ENCODE measurements around the gene ZFPM1.

Gene ZFPM1

DNA sequence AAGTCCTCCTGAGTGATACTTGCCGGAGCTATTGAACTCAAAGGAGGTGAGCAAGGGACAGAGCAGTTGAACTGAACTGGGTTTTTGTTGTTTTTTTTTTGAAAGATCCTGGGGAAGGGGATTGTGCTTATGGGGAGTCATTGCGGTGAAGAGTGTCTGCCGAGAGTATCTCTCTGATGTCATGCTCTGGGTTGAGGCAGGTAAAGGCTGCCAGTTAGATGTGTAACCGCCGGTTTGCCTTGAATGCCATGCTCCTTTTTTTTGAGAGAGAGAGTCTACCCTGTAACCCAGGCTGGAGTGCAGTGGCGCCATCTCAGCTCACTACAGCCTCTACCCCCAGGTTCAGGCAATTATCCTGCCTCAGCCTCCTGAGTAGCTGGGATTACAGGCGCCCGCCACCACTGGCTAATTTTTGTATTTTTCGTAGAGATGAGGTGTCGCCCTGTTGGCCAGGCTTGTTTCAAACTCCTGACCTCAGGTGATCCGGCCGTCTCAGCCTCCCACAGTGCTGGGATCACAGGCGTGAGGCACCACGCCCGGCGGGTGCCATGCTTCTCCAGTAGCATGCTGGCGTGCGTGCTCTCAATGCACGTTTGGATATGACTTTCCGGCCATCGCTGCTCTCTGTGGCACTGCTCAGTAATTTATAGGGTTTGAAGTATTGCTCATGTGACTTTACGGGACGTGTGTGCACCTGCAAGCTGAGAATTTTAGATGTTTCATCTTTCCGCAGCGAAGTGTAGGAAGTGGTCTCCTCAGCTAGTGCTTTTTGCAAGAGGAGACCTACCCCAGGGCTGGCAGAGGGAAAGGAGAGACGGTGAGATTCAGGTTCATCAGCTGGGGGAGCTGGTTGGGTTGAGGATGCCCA, 125.6 kb downstream of the ZFPM1 start:
- DNase-seq = no peak

DNA sequence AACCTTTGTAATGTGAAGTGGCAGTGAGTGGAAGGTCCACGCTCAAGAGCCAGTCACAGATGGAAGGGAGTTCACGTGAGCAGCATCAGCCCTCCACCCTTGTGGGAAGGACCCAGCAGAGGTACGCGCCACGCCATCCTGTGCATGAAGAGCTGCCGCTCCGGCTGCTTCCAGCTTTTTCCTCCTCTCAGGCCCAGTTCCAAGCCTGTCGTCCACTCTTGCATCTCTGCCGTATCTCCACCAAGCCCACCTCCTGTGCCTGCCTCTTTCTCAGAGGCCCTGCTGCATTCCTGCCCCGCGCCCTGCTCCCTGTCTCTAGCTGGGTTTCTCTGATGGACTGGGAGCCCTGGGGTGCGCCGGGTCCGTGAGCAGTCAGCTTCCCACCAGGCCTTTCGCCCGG, 127.3 kb downstream of the ZFPM1 start:
- DNase-seq = no peak

DNA sequence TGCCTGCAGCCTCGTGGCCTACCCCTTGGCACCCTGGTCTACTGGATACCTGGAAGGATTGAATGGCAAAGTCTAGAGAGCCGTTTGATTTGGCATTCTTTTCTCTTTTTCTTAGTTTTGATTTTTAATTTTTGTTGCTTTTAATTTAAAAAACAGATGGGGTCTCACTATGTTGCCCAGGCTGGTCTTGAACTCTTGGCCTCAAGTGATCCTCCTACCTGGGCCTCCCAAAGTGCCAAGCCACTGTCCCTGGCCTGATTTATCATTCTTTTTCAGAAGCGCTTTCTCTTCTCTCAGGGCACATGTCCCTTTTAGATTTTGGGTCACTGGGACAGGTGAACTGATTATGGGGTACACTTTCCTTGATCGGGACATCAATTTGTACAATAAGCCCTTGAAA, 128.0 kb downstream of the ZFPM1 start:
- no peak for DNase-seq

DNA sequence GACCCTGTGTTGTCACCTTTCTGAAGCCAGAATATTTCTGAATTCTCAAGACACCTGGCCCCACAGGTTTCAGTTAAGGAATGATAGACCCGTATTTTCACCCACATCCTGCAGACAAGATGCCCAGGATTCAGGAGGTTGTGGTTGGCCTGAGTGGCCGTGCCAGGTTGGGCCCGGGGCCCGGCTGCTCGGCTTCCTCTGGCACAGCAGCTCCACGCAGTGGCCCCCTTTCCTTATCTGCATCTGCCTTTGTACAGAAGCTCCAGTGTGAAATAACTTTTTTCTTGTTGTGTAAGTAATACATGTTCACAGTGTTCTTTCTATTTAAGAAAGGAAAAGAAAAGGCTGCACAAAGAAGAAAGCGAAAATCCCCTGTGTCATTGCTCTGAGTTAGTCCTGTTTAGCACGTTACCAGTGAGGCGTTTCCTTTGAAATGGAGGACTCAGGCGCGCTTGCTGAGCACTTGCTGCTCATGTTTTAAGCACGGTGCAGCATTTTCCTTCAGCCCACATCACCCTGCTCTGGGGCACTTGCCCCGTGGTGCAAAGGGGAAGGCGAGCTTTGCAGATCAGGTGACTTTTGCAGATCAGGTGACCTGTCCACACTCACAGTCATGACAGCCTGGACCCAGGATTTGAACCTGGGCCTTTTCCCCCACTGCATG, 130.0 kb downstream of the ZFPM1 start:
- no peak for DNase-seq

DNA sequence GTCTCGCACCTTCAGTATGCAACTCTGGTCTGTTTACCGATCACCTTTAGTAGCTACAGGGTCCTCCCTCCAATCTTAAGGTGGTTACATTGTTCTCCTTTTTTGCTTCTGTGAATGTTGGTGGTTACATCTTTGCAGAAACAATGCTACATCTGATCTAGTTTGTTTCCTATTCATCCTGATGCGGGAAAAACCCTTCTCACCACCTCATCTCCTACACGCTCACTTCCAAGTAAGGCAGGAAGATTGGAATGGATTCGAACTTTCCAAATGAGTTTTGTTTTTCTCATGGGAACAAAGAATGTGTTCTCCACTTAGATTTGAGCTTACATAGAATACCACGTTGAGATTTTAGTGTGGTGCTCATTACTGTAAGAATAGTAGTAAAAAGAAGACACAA, 131.6 kb downstream of the ZFPM1 start:
- no peak for DNase-seq

DNA sequence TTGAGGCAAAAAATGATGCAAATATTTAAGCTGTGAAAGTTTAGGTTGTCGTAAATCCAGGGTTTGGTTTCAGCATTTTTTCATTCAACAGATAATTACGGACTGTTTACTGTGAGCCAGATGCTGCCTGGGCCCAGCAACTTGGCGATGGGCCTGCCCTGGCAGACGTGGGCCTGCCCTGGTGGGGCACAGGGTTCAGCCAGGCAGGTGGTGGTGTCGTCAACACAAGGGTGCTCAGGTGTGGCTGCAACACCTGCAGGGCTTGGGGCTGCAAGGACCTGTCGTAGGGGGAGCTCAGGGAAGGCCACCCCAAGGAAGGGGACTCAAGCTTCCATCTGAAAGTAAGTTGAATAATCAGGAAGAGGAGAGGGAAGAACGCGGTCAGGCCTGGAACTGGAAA, 132.2 kb downstream of the ZFPM1 start:
- DNase-seq = no peak

DNA sequence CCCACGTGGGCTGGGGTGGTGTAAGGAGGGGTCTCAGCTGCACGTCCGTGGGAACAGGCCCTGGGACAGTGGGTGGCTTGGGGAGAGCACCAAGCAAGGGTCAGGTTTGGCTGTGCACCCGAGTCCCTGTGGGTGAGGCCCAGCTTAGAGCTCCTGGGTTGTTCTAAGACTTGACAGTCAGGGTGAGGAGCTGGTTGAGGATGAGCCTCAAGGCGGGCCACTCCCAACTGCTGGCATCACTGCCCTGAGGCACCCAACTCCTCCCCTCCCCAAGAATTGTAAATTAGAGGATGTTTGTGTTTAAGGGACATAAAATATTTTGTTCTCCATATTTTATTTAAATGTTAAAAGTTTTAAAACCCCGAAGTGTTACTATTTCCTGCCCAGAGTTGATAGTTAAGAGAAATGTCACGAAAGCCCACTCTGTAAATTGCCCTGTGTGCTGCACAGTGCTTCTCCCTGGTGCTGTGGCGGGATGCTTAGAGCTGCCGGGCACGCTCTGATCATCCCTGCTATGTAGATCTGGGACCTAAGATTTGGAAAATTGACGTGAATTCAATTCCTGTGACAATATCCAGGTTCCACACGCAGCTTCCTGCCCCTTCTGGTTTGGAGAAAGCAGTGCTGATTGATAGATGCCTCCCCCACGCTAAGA, 133.0 kb downstream of the ZFPM1 start:
- DNase-seq = no peak

Data from CD4-positive, alpha-beta T cell treated with Interleukin-6 for 4 hours (primary cell).